Progenitor cell of endocrine pancreas (in vitro differentiated cells): Measurements from ENCODE around the gene LEFTY1. TPM values are rescaled to one million over a fixed set of nuclear protein-coding genes. Genes with fewer than 3 reads are reported as not detected.

Experiments used
- DNase-seq: peaks from one replicate; pipeline ENCODE4 v3.0.0; 2021; ENCODE audit warnings: low spot score; ENCODE audit not compliant: unreplicated experiment
- H3K27ac Mint-ChIP-seq: 2 replicates; pipeline ENCODE4 v1.8.0; 2021; ENCODE audit warnings: mild to moderate bottlenecking, moderate library complexity, mixed read lengths
- H3K27me3 Mint-ChIP-seq: 2 replicates; pipeline ENCODE4 v1.8.0; 2021; ENCODE audit warnings: mixed read lengths
- H3K36me3 Mint-ChIP-seq: 2 replicates; pipeline ENCODE4 v1.8.0; 2022; ENCODE audit warnings: mixed read lengths; ENCODE audit not compliant: insufficient read depth
- H3K4me1 Mint-ChIP-seq: 2 replicates; pipeline ENCODE4 v1.8.0; 2021; ENCODE audit warnings: low read depth, mixed read lengths
- H3K4me3 Mint-ChIP-seq: 2 replicates; pipeline ENCODE4 v1.8.0; 2021; ENCODE audit warnings: low read depth, mild to moderate bottlenecking, moderate library complexity, mixed read lengths
- H3K9me3 Mint-ChIP-seq: 2 replicates; pipeline ENCODE4 v1.8.0; 2021; ENCODE audit warnings: low read depth, mixed read lengths
- total RNA-seq: library from RNA; stranded (reverse); gene quantifications from 2 replicates; pipeline ENCODE4 v1.2.1, GENCODE V29; 2021
- TF ChIP-seq, protein P1 (sequence below): fragments of 200-600 bp; sonication (generic); IDR thresholded peaks from one replicate; pipeline ENCODE4 v1.5.0; 2021; ENCODE audit warnings: antibody characterized with exemption, mild to moderate bottlenecking; ENCODE audit not compliant: unreplicated experiment

LEFTY1 gene
- total RNA-seq, 1 donor from 2014 or later, result 26.0 TPM

DNA sequence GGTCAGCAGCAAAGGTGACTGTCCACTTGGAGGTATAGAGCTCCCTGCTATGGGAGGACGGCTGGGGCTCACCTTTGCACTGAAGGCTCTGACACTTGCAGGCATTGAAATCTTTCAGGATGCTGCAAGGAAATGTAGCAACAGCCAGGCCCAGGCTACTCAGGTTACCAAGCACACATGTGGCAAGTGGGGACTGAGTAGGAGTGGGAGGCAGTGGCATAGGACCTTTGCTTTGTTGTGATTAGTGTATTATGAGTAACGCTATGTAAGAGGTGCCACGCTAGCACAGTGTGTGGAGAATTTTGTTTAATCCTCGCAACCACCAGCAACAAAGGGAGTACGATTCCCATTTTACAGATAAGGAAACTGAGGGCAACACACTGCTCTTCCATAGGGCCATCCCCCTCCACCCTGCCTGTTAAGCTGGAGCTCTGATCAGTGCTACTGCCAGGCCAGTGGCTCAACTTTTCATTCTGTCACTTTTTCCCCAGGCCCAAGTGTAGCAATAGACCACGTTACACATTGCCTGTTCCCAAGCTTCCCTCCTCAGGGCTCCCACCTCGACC is 28.0 kb downstream of the LEFTY1 start:
- H3K27ac Mint-ChIP-seq, result no peak overlapping the region
- DNase-seq, result no peak
- H3K9me3 Mint-ChIP-seq, result no peaks in the 10 kb centered on the region
- H3K4me3 Mint-ChIP-seq, result no peak overlapping the region
- peaks cover 21% of the 10 kb centered on the region for H3K4me1 Mint-ChIP-seq
- peaks cover 22% of the 10 kb centered on the region for H3K36me3 Mint-ChIP-seq
- no peaks in the 10 kb centered on the region for H3K27me3 Mint-ChIP-seq
- TF ChIP-seq, protein P1, sequence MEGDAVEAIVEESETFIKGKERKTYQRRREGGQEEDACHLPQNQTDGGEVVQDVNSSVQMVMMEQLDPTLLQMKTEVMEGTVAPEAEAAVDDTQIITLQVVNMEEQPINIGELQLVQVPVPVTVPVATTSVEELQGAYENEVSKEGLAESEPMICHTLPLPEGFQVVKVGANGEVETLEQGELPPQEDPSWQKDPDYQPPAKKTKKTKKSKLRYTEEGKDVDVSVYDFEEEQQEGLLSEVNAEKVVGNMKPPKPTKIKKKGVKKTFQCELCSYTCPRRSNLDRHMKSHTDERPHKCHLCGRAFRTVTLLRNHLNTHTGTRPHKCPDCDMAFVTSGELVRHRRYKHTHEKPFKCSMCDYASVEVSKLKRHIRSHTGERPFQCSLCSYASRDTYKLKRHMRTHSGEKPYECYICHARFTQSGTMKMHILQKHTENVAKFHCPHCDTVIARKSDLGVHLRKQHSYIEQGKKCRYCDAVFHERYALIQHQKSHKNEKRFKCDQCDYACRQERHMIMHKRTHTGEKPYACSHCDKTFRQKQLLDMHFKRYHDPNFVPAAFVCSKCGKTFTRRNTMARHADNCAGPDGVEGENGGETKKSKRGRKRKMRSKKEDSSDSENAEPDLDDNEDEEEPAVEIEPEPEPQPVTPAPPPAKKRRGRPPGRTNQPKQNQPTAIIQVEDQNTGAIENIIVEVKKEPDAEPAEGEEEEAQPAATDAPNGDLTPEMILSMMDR, result no peak

DNA sequence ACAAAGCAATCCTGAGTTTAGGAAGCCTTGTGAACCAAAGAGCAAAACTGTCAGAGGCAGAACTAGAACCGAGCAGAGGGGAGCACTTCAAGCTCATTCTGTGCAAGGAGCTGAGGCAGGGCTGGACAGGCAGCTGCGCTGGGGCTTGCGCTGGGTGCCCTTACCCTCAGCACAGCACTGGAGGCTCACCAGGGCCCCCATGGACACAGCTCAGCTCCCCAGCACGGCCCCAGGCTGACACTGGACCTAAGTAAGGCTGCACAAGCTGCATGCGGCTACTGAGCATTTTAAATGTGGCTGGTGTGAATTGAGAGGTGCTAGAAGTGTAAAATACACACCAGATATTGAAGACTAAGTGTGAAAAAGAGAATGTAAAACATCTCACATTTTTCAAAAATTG is 28.8 kb downstream of the LEFTY1 start:
- H3K36me3 Mint-ChIP-seq, result peaks cover 26% of the 10 kb centered on the region

DNA sequence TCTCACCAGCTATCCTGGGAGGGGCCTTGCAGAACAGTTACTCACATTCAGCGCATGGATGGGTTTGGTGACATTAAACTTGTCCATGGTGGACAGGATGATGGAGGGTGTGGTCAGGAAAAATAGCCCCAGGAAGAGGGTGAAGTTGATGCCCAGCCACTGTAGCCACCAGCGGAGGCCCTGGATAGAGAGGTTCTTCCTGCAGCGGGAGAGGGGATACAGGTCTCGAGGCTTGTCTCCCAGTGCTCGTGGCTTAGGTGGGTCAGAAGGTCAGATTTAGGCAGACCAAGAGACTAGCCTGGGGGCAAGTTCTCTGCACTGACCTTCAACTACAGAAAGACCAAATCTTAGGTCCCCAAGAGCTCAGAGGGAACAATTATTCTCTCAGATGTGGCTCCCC is 29.8 kb downstream of the LEFTY1 start:
- Mint-ChIP-seq H3K27me3 (no peaks in the 10 kb centered on the region), H3K27ac (no peak overlapping the region), H3K4me3 (no peak overlapping the region), H3K9me3 (no peaks in the 10 kb centered on the region), H3K4me1 (peaks cover 21% of the 10 kb centered on the region), H3K36me3 (peaks cover 27% of the 10 kb centered on the region)
- TF ChIP-seq, protein P1, result no peak
- no peak for DNase-seq

More for the DNA sequence above, 28.8 kb downstream of the LEFTY1 start:
- H3K4me3 Mint-ChIP-seq, result no peak overlapping the region
- H3K9me3 Mint-ChIP-seq, result no peaks in the 10 kb centered on the region
- H3K27me3 Mint-ChIP-seq, result no peaks in the 10 kb centered on the region
- TF ChIP-seq, protein P1, result no peak
- H3K4me1 Mint-ChIP-seq, result peaks cover 21% of the 10 kb centered on the region
- no peak overlapping the region for H3K27ac Mint-ChIP-seq
- DNase-seq, result no peak

DNA sequence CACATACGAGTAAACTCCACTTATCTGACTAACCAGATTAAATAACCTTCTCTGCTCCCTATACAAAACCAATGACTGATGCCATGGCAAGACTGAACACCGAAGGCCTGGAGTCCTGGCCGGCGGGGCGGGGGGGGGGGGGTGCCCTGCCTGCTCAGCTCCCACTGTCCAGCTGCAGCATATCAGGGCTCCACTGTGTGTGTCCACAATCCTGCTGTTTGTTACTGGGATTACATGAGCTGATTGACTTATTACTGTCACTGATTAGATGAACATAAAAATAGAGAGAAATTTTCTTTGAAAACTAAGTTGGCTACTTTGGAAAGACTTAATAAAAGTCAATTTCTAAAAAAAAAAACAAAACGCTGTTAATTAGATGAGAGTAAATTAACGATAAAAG is 31.7 kb downstream of the LEFTY1 start:
- peaks cover 36% of the 10 kb centered on the region for H3K36me3 Mint-ChIP-seq
- H3K4me1 Mint-ChIP-seq, result peaks cover 21% of the 10 kb centered on the region
- H3K27me3 Mint-ChIP-seq, result no peaks in the 10 kb centered on the region
- TF ChIP-seq, protein P1, result no peak
- H3K27ac Mint-ChIP-seq, result no peak overlapping the region
- DNase-seq, result no peak
- no peak overlapping the region for H3K4me3 Mint-ChIP-seq
- H3K9me3 Mint-ChIP-seq, result no peaks in the 10 kb centered on the region

DNA sequence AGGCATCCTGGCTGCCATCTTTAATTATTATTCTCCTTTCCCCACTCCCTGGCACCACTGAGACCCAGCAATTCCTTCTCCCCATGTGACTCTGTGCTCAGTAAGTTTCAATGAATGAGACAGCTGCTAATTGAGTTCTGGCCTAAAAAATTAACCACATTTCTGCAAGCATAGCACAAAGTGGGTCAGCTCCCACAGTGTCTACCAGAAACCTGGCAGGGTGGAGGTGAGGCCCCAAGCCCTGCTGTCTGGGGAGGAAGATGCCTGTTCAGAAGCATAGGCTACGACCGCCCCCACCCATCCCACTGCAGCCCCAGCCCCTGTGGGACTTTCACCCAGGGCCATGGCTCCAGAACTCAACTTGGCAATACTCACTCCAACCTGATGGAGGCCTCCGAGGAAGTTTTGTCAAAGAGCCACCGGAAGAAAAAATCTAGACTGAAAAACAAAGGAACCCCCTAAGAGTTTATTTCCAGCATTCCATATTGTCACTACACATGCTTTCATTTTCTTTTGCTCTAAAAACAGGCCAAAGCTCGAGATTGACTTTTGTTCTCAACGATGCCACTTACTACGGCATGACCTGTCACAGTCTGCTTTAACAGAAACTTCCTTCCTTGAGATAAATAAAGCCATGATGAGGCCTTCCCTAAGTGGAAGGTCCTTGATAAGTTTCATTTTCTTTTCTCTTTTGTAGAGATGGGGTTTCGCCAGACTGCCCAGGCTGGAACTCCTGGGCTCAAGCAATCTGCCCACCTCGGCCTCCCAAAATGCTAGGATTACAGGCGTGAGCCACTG is 33.2 kb downstream of the LEFTY1 start:
- peaks cover 21% of the 10 kb centered on the region for H3K4me1 Mint-ChIP-seq
- no peaks in the 10 kb centered on the region for H3K27me3 Mint-ChIP-seq
- H3K36me3 Mint-ChIP-seq, result peaks cover 48% of the 10 kb centered on the region
- H3K4me3 Mint-ChIP-seq, result no peak overlapping the region
- H3K27ac Mint-ChIP-seq, result no peak overlapping the region
- TF ChIP-seq, protein P1, result peak; percentile 11
- DNase-seq, result no peak
- peaks cover 3% of the 10 kb centered on the region for H3K9me3 Mint-ChIP-seq
